GM19372 (cell line): Measurements from ENCODE around the gene SYNJ1.
A peak's percentile ranks its signal among the peaks of the same experiment; 100 is the strongest.
"Not testable (repeated sequence)": the region's sequence is repeated elsewhere in the genome, so short reads cannot be mapped to it uniquely, and the experiment has no call there.

Experiments
- ATAC-seq: cut with Tn5 transposase; IDR thresholded peaks from one replicate; pipeline ENCODE4 v1.9.1; 2021; ENCODE audit warnings: mild to moderate bottlenecking, low read depth, moderate library complexity; ENCODE audit not compliant: unreplicated experiment

The SYNJ1 gene

GRCh38 chr21:32741336-32741735, 13.5 kb upstream of the SYNJ1 start:
- no peak for ATAC-seq

GRCh38 chr21:32739946-32740345, 12.1 kb upstream of the SYNJ1 start:
- ATAC-seq, result no peak

GRCh38 chr21:32736083-32736482, 8.3 kb upstream of the SYNJ1 start:
- not testable (repeated sequence) for ATAC-seq

GRCh38 chr21:32735524-32735923, 7.7 kb upstream of the SYNJ1 start:
- ATAC-seq, result no peak

- ATAC-seq, result no peak
Measured at GRCh38 chr21:32733990-32734613, 6.3 kb upstream of the SYNJ1 start.

- no peak for ATAC-seq
Measured at GRCh38 chr21:32733356-32733755, 5.5 kb upstream of the SYNJ1 start.

GRCh38 chr21:32732544-32732943, 4.7 kb upstream of the SYNJ1 start:
- no peak for ATAC-seq

- no peak for ATAC-seq
Measured at GRCh38 chr21:32728848-32729247, 1.0 kb upstream of the SYNJ1 start.

GRCh38 chr21:32728456-32728839, 635 bp upstream of the SYNJ1 start:
- no peak for ATAC-seq

- ATAC-seq, result peak; percentile 15
Measured at GRCh38 chr21:32726839-32727686, 750 bp downstream of the SYNJ1 start.

GRCh38 chr21:32719085-32719484, 8.7 kb downstream of the SYNJ1 start:
- ATAC-seq, result no peak

GRCh38 chr21:32717851-32718316, 9.9 kb downstream of the SYNJ1 start:
- ATAC-seq, result no peak

- no peak for ATAC-seq
Measured at GRCh38 chr21:32716486-32716885, 11.3 kb downstream of the SYNJ1 start.

- ATAC-seq, result no peak
Measured at GRCh38 chr21:32713726-32714125, 14.1 kb downstream of the SYNJ1 start.

GRCh38 chr21:32712641-32713040, 15.2 kb downstream of the SYNJ1 start:
- ATAC-seq, result no peak

- peak; percentile 98 for ATAC-seq
Measured at GRCh38 chr21:32712043-32712442, 15.8 kb downstream of the SYNJ1 start.

GRCh38 chr21:32710987-32711386, 16.8 kb downstream of the SYNJ1 start:
- ATAC-seq, result no peak

- ATAC-seq, result no peak
Measured at GRCh38 chr21:32710069-32710784, 17.6 kb downstream of the SYNJ1 start.

GRCh38 chr21:32708069-32708468, 19.7 kb downstream of the SYNJ1 start:
- no peak for ATAC-seq

- no peak for ATAC-seq
Measured at GRCh38 chr21:32705901-32706300, 21.9 kb downstream of the SYNJ1 start.

- no peak for ATAC-seq
Measured at GRCh38 chr21:32705139-32705538, 22.7 kb downstream of the SYNJ1 start.
